Measurements from ENCODE around the gene DIP2B. TPM values are rescaled to one million over a fixed set of nuclear protein-coding genes. Genes with fewer than 3 reads are reported as not detected.

DIP2B gene
- total RNA-seq, 1 experiment from 2014 or later, result 20.0 TPM

DNA sequence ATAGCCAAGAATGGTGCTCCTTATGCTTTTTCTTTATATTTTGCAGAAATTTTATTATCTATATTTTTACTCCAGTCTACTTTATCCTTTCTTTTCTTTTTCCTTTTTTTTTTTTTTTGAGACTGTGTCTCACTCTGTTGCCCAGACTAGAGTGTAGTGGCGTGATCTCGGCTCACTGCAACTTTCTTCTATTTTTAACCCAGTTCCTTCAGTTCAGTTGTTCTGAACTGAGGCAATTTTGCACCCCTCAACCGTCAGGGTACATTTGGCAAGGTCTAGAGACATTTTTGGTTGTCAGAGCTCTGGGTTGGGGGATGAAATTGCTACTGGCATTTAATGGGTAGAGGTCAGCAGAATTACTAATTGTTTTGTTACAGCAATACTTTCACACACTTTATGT is 75.7 kb downstream of the DIP2B start:
- Histone ChIP-seq H3K27ac (ENCODE audit: insufficient read length, low read depth, low read length) (no peak overlapping the region), H2BK12ac (ENCODE audit: insufficient read length, low read depth, low read length) (no peak overlapping the region), H2BK5ac (ENCODE audit: insufficient read length, low read length) (no peak overlapping the region), H3K18ac (ENCODE audit: insufficient read length, low read depth, low read length) (no peak overlapping the region), H4K8ac (replicated peaks; ENCODE audit: insufficient read length, low read depth, low read length) (no peak overlapping the region), H2BK120ac (ENCODE audit: low read depth, low read length, poor library complexity, severe bottlenecking) (no peak overlapping the region), H4K5ac (ENCODE audit: insufficient read length, low read depth, low read length) (no peak overlapping the region), H2BK15ac (ENCODE audit: low read depth, low read length) (no peak overlapping the region), H3K79me2 (ENCODE audit: insufficient read depth, low read length) (peaks cover 2% of the 10 kb centered on the region; the same call in 1 of the 2 replicates), H3K56ac (ENCODE audit: insufficient read length, low read depth, low read length) (no peak overlapping the region), H3K14ac (ENCODE audit: insufficient read depth, low read length) (no peak overlapping the region), H3K79me1 (ENCODE audit: insufficient read depth, low read depth, low read length, poor library complexity, severe bottlenecking) (no peaks in the 10 kb centered on the region), H2AK5ac (ENCODE audit: insufficient read length, low read length) (no peak overlapping the region), H4K20me1 (ENCODE audit: control insufficient read depth, insufficient read depth, insufficient read length) (no peaks in the 10 kb centered on the region), H2BK20ac (ENCODE audit: low read depth, low read length, poor library complexity, severe bottlenecking) (no peak overlapping the region), H3K9ac (ENCODE audit: extremely low read depth, insufficient read length, low read length) (no peak overlapping the region), H3K4ac (ENCODE audit: low read depth, low read length) (no peak overlapping the region), H3K23me2 (ENCODE audit: insufficient read length, low read depth, low read length, poor library complexity, severe bottlenecking) (no peaks in the 10 kb centered on the region), H2AFZ (ENCODE audit: low read length) (no peak overlapping the region), H3K27me3 (ENCODE audit: insufficient read depth, low read length) (no peaks in the 10 kb centered on the region), H3K4me1 (ENCODE audit: insufficient read depth, low read length) (peaks cover 2% of the 10 kb centered on the region; the same call in 1 of the 2 replicates), H3K23ac (ENCODE audit: insufficient read length, low read depth, low read length) (no peak overlapping the region), H3K4me2 (ENCODE audit: insufficient read depth, insufficient read length, low read length) (no peak overlapping the region), H3K9me3 (ENCODE audit: control insufficient read depth, low read depth, low read length) (no peaks in the 10 kb centered on the region), H3T11ph (ENCODE audit: low read length) (no peak overlapping the region), H4K91ac (ENCODE audit: insufficient read length, low read depth, low read length) (no peak overlapping the region)
- Mint-ChIP-seq H3K36me3 (ENCODE audit: insufficient read depth in 1 of 3, low read depth in 3 of 3) (no peaks in the 10 kb centered on the region; a peak in 1 of 7 replicates), H3K4me1 (peaks cover 18 to 21% of the 10 kb centered on the region in 2 experiments), H3K4me3 (no peak overlapping the region), H3K27me3 (ENCODE audit: low read depth) (no peaks in the 10 kb centered on the region), H3K9me3 (no peaks in the 10 kb centered on the region), H3K27ac (no peak overlapping the region)
- no CpG with 5 or more reads among the region's 3 CpGs for WGBS (ENCODE audit: extremely low coverage, insufficient read length, low lambda C conversion rate)
- no peak for DNase-seq
- no peak for TF ChIP-seq CTCF (conservative IDR thresholded peaks at IDR 0.05)

Data from H9 (cell line).